HG03060 (cell line): Measurements from ENCODE around the gene PLGLB2.
"Not testable (repeated sequence)": the region's sequence is repeated elsewhere in the genome, so short reads cannot be mapped to it uniquely, and the experiment has no call there.

ENCODE experiments used
- ATAC-seq: cut with Tn5 transposase; IDR thresholded peaks from one replicate; pipeline ENCODE4 v1.9.1; 2021; ENCODE audit warnings: low read depth, moderate number of reproducible peaks; ENCODE audit not compliant: unreplicated experiment

PLGLB2 gene

GRCh38 chr2:87747791-87748190, at the start of gene PLGLB2:
Gene PLGLB2 (plus strand): TSS chr2:87748087. CDS start chr2:87748154, 67 bp downstream.
- ATAC-seq: not testable (repeated sequence)

DNA sequence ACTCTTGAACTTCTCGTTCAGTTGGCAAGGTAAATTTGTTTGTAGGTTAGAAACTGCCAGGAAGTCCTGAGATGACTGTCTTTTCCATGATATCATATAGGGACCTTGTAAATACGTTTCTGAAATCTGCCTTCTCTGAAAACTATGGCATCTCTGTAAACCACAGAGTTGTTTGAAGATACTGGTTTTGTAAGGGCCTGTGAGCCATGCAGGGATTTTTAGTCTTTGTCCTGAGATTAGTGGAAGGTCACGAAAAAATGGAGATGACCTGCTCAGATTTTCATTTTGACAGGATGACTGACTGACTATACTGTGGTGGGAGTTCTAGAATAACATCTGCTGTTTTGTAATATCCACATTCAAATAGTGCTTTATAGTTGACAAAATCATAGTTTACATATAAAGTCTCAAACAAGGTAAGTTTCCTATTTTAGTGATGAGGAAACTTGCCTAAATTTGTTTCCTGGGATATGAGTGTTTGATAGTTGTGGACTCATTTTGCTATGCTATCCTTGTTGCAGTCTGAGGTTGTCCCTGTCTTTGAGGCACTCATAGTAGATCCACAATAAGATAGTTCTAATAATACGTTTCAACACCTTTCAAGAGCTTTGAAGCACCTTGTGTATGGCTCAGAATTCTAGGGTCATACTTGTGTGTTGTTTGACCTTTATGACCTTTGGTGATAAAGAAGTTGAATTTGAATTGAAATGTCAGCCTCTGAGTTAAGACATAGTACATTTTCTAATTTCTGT, 43.1 kb upstream of the PLGLB2 start:
- not testable (repeated sequence) for ATAC-seq

- not testable (repeated sequence) for ATAC-seq
These were observed 39.5 kb upstream of the PLGLB2 start for GRCh38 chr2:87708368-87708767.

GRCh38 chr2:87727940-87728599, 19.8 kb upstream of the PLGLB2 start:
- ATAC-seq: not testable (repeated sequence)

DNA sequence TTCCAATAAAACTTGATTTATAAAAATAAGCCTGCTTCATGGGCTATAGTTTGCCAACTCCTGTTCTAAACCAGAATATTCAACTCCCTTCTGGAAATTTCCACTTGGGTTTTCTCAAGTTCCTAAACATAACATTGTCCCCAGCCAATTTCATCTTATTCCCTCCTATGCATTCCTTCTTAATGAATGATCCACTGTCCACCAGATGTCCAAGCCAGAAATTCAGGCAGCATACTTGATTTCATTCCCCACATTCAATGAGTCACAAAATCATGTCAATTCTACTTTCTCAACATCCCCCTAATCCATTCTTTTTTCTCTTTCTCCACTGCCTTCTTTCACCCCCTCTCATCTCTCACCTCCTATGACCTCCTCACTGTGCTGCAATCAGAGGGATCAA, 7.0 kb upstream of the PLGLB2 start:
- not testable (repeated sequence) for ATAC-seq

GRCh38 chr2:87742393-87743108, 5.3 kb upstream of the PLGLB2 start:
- ATAC-seq: not testable (repeated sequence)

- ATAC-seq: not testable (repeated sequence)
These were observed 4.2 kb upstream of the PLGLB2 start for GRCh38 chr2:87743638-87744037.

DNA sequence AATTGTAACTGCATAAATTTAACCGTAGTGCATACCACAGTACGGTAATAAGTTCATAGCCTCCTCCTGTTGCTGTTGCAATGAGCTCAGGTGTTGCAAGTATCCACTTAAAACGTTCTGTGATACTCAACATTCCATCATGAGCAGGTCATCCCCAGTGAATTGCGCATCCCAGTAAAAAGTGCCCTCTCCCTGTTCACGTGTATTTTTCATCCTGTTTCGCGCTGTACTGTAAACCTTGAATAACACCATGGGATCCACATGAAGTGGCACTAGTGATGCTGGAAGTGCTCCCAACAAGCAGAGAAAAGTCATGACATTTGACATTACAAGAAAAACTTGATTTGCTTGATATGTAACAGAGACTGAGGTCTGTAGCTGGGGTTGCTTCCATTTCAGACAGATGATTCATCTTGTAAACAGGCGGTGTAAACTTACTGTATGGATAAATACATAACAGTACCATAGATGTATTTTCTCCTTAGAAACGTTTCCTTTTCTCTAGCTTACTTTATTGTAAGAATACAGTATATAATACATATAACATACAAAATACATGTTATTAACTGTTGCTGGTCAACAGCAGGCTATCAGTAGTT, 2.4 kb upstream of the PLGLB2 start:
- not testable (repeated sequence) for ATAC-seq

- not testable (repeated sequence) for ATAC-seq
These were observed 637 bp downstream of the PLGLB2 start for GRCh38 chr2:87748524-87748923.

DNA sequence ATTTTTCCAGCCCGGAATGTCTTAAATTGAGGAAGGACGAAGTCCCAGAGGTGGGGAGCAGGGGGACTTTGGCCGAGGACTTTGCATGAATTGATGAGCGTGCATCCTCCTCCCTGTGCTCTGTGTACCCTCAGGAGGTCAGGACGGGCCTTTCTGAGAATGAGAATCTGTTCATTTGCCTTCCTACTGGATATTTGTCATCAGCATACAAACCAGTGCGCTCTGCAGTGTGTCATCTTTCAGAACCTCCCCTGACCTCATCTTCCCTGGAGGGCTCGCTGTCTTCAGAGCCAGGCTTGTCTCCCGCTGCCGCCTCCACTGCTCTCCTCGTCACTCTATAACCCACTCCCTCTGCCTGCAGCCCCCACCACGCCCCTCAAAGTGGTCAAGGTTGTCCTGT, 2.7 kb downstream of the PLGLB2 start:
- ATAC-seq: not testable (repeated sequence)

DNA sequence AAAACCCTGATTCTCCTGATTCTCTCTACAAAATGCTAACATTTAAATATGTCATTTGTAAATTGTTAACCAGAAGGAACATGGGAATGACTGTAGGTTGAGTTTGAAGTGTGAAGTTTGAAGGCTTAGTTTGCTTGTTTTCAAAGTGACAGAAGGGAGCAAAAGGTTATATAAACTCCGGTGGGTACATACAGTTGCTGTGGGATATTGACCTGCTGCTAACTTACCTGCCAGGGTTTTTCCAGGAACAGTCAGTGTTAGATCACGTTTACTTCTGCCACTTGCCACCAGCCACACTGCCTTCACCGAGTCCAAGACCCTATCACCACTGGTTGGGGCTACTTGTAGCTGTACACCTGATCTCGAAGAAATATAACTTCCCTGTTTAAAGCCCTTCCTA, 6.9 kb downstream of the PLGLB2 start:
- not testable (repeated sequence) for ATAC-seq
